Measurements from ENCODE around the gene PHF14. TPM values are rescaled to one million over a fixed set of nuclear protein-coding genes. Genes with fewer than 3 reads are reported as not detected.

The PHF14 gene
- polyA plus RNA-seq, 3 donors, result 4.8 to 7.4 (median 5.4) TPM

- Mint-ChIP-seq H3K27me3 (ENCODE audit: low read depth in 3 of 3) (peaks cover 0 to 2% (median 0%) of the 10 kb centered on the region in 3 donors), H3K4me3 (no peak overlapping the region), H3K4me1 (no peaks in the 10 kb centered on the region), H3K27ac (peak overlapping the region in 1 of 7 donors; percentile 43), H3K9me3 (peaks cover 0 to 4% (median 1%) of the 10 kb centered on the region in 7 donors), H3K36me3 (peaks cover 35 to 36% of the 10 kb centered on the region in 2 donors)
- no peak for DNase-seq
- no peak for TF ChIP-seq CTCF (IDR thresholded peaks at IDR 0.05)
- Histone ChIP-seq H3K4me2 (replicated peaks; ENCODE audit: extremely low read depth, low read length, poor library complexity, severe bottlenecking) (no peak overlapping the region), H3K4me3 (replicated peaks in 1 of 3; ENCODE audit: low read depth in 2 of 3, low read length in 3 of 3) (no peak overlapping the region), H3K27me3 (ENCODE audit: control insufficient read depth in 2 of 2, insufficient read depth in 2 of 2, low read length in 2 of 2) (no peaks in the 10 kb centered on the region), H3K79me2 (ENCODE audit: insufficient read depth, low read length) (no peaks in the 10 kb centered on the region), H4K20me1 (ENCODE audit: insufficient read depth, low read length) (peaks cover 10% of the 10 kb centered on the region), H2AFZ (ENCODE audit: insufficient read depth, low read depth, low read length, poor library complexity, severe bottlenecking) (no peak overlapping the region), H3K9me3 (replicated peaks in 1 of 2; ENCODE audit: control insufficient read depth in 1 of 2, insufficient read depth in 1 of 2, low read length in 2 of 2) (no peaks in the 10 kb centered on the region), H3K9ac (ENCODE audit: insufficient read depth, low read length, poor library complexity, severe bottlenecking) (no peak overlapping the region), H3K36me3 (replicated peaks in 1 of 2; ENCODE audit: control insufficient read depth in 1 of 2, insufficient read depth in 2 of 2, low read length in 2 of 2) (peaks cover 33 to 51% of the 10 kb centered on the region in 2 donors), H3K4me1 (ENCODE audit: control insufficient read depth in 1 of 2, insufficient read depth in 2 of 2, low read length in 2 of 2) (no peaks in the 10 kb centered on the region), H3K27ac (ENCODE audit: low read depth in 1 of 2, low read length in 2 of 2) (no peak overlapping the region)
- intact Hi-C loops (cut with micrococcal nuclease), result no loop called here
- 100% methylated on average over 1 of the region's 3 CpGs for WGBS (ENCODE audit: insufficient coverage)
Measured at GRCh38 chr7:10930551-10930950, 43.1 kb upstream of the PHF14 start.

- Mint-ChIP-seq H3K4me3 (no peak overlapping the region), H3K36me3 (peaks cover 41 to 42% of the 10 kb centered on the region in 2 donors), H3K27me3 (ENCODE audit: low read depth in 3 of 3) (peaks cover 0 to 2% (median 0%) of the 10 kb centered on the region in 3 donors), H3K27ac (no peak overlapping the region), H3K4me1 (no peaks in the 10 kb centered on the region), H3K9me3 (peaks cover 0 to 3% (median 0%) of the 10 kb centered on the region in 7 donors)
- Histone ChIP-seq H3K9ac (ENCODE audit: insufficient read depth, low read length, poor library complexity, severe bottlenecking) (no peak overlapping the region), H4K20me1 (ENCODE audit: insufficient read depth, low read length) (peaks cover 13% of the 10 kb centered on the region), H2AFZ (ENCODE audit: insufficient read depth, low read depth, low read length, poor library complexity, severe bottlenecking) (no peak overlapping the region), H3K79me2 (ENCODE audit: insufficient read depth, low read length) (no peaks in the 10 kb centered on the region), H3K36me3 (replicated peaks in 1 of 2; ENCODE audit: control insufficient read depth in 1 of 2, insufficient read depth in 2 of 2, low read length in 2 of 2) (peaks cover 39 to 57% of the 10 kb centered on the region in 2 donors), H3K4me1 (ENCODE audit: control insufficient read depth in 1 of 2, insufficient read depth in 2 of 2, low read length in 2 of 2) (no peaks in the 10 kb centered on the region), H3K4me3 (replicated peaks in 1 of 3; ENCODE audit: low read depth in 2 of 3, low read length in 3 of 3) (no peak overlapping the region), H3K27me3 (ENCODE audit: control insufficient read depth in 2 of 2, insufficient read depth in 2 of 2, low read length in 2 of 2) (no peaks in the 10 kb centered on the region), H3K27ac (ENCODE audit: low read depth in 1 of 2, low read length in 2 of 2) (no peak overlapping the region), H3K4me2 (replicated peaks; ENCODE audit: extremely low read depth, low read length, poor library complexity, severe bottlenecking) (no peak overlapping the region), H3K9me3 (replicated peaks in 1 of 2; ENCODE audit: control insufficient read depth in 1 of 2, insufficient read depth in 1 of 2, low read length in 2 of 2) (no peaks in the 10 kb centered on the region)
- intact Hi-C loops (cut with micrococcal nuclease), result no loop called here
- TF ChIP-seq CTCF (IDR thresholded peaks at IDR 0.05), result no peak
- no peak for DNase-seq
- no CpG with 5 or more reads among the region's 5 CpGs for WGBS (ENCODE audit: insufficient coverage)
Measured at GRCh38 chr7:10931161-10931560, 42.5 kb upstream of the PHF14 start.

All from CD14-positive monocyte (primary cell).